Upper lobe of left lung (tissue), 4 donors: Measurements from ENCODE around the gene AKNAD1.

Experiments used
- CTCF ChIP-seq, 6 experiments: fragments of 450-650 bp in 4 of 6; fragments of 200-600 bp in 2 of 6; sonication (generic) in 2 of 6; IDR thresholded peaks; one replicate each; pipeline ENCODE4 v1.5.1; 2016 to 2019; ENCODE audit warnings: antibody characterized with exemption in 6 of 6
- EP300 ChIP-seq, 4 donors: sonication (generic); formaldehyde crosslinking; IDR thresholded peaks; one replicate each; pipeline ENCODE4 v1.5.1; 2017; ENCODE audit warnings: antibody characterized with exemption in 4 of 4, control low read depth in 2 of 4
- POLR2A ChIP-seq, 4 donors: fragments of 450-650 bp; IDR thresholded peaks; one replicate each; pipeline ENCODE4 v1.5.1; 2016 to 2017; ENCODE audit warnings: antibody characterized with exemption in 4 of 4, mild to moderate bottlenecking in 2 of 4
- POLR2AphosphoS5 ChIP-seq, 2 donors: sonication (generic); formaldehyde crosslinking; IDR thresholded peaks; one replicate each; pipeline ENCODE4 v1.5.1; 2017; ENCODE audit warnings: antibody characterized with exemption in 2 of 2

- no peak for TF ChIP-seq EP300 (IDR thresholded peaks at IDR 0.05)
- TF ChIP-seq CTCF (IDR thresholded peaks at IDR 0.05), result no peak
- TF ChIP-seq POLR2A (IDR thresholded peaks at IDR 0.05), result no peak
- no peak for TF ChIP-seq POLR2AphosphoS5 (IDR thresholded peaks at IDR 0.05)
Observed at GRCh38 chr1:108871050-108871724, 14.3 kb upstream of the AKNAD1 start.
